GM19468 (cell line): ENCODE data around the gene EDN1.

ENCODE experiments used
- ATAC-seq: cut with Tn5 transposase; IDR thresholded peaks from one replicate; pipeline ENCODE4 v1.9.1; 2021; ENCODE audit warnings: mild to moderate bottlenecking, moderate library complexity, moderate number of reproducible peaks; ENCODE audit not compliant: unreplicated experiment; ENCODE audit errors: extremely low read depth

The EDN1 gene

DNA sequence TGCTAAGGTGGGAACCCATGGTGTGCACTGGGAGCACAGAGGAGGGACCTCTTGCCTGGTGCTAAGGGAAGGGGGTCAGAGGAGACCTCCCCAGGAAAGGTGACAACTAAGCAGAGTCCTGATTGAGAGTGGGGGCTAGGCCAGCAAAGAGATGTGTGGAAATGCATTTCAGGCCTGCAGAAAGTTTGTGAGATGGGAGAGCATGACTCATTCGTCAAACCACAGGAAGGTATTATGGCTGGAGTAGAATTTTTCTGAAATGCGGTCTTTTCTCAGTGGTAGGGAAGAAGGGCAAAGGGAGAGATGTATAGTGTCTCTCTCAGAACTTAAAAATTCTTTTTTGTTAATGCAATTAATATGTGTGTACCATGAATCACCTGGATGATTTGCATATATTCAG, 23.6 kb upstream of the EDN1 start:
- no peak for ATAC-seq

- no peak for ATAC-seq
Observed at GRCh38 chr6:12269110-12269509, 21.1 kb upstream of the EDN1 start.

GRCh38 chr6:12270551-12271230, 19.5 kb upstream of the EDN1 start:
- no peak for ATAC-seq

- ATAC-seq = no peak
Observed at GRCh38 chr6:12271594-12271993, 18.6 kb upstream of the EDN1 start.

DNA sequence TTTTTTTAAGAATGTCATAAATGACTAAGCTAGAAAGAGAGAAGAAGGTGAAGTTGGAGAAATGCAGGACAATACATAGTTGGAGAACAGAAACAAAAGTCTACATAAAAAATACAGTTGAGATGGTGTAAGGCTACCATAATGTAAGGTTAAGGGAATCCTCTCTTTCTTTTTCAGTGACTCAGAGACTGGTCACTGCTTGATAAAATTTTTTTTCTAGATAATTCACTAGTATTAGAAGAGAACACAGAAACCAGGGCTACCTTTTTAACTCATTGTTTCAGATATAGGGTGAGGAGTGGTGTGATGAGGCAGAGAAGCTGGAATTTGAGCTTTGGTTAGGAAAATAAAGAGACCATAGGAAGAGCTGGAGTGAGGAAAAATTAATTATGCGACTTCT, 18.2 kb upstream of the EDN1 start:
- ATAC-seq = no peak

DNA sequence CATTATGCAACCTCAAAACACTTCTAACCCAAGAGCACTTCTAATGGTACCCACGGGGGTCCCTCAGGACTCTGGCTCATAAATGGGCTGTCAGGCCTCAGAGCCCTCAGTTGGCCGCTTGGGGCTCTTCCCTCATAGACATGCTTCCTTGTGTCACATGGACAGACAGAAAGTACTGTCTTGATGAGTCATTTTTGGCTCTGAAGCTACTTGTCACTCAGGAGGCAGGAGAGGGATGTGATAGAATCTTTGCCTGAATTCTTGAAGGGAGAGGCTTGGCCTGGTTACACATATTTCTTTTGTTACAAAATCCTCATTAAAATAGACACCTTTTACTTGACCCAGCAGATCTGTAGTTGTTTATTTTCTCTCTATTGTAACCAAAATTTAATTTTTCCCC, 15.1 kb upstream of the EDN1 start:
- ATAC-seq = no peak

DNA sequence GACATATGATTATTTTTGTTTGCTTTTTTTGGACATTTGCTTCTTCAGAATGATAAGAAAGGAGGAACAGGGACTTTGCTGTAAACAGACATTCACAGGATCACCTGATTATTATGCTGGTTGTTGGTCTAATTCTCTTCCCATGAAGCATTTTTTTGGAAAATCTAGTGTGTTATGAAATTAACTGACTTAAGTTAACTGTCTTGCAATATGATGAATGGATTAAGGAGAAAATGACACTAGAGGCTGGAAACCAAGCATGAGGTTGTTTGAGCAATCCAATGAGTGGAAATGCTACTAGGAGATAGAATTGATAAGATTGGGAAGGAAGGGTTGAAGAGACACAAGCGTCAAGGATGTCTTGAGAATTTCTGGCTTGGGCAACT, 13.2 kb upstream of the EDN1 start:
- ATAC-seq = no peak

DNA sequence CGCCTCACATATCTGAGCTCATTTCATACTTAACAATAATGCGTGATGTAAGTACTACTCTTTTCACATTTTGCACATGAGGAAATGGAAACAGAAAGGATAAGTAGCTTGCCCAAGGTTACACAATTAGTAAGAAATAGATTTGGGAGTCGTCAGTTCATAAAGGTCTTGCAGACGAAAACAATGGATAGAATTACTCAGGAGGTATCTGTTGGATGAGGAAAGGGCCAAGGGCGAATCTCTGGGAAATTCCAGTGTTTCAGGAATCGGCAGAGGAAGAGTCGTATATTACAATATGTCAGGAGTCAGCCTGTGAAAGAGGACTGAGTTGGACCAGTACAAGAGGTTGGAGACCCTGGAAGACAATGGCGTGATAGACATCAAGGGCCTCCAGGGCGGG, 12.8 kb upstream of the EDN1 start:
- ATAC-seq = no peak

DNA sequence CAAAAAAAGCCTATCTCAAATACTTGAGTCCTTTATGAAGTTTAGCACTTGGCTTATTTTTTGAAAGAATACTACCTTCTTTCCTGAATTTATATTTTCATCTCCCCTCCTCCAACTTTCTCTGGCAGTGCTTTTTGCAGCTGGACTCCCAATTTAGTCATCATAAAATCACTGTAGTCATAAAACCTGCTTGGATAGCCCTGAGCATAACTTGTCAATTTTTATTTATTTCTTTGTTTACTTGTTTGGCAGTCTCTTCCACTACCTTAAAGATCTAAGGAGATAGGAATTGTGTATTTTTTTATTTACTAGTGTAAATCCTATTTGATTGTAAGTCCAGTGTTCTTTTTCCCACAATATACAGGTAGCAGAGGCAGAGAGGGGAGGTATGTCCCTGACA, 11.2 kb upstream of the EDN1 start:
- no peak for ATAC-seq

- ATAC-seq = no peak
Observed at GRCh38 chr6:12279322-12280091, 10.7 kb upstream of the EDN1 start.

GRCh38 chr6:12280458-12280857, 9.7 kb upstream of the EDN1 start:
- ATAC-seq = no peak

DNA sequence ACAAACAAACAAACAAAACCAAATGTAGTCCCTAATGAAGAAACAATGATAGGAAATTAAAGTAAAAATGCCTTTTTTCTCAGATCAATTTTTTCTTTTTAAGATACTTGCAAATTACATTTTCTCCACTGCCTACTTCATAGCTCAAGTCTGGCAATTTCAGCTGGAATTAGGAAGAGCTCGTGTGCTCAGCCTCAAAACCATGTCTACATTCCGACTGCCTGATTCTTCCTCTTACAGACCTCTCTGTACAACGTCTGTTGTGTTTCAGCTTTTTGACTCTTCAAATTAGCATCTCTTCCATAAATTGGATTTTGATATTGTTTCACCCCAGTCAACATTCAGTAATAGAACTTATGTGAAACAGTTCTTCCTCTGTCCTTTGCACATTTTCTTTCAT, 9.3 kb upstream of the EDN1 start:
- no peak for ATAC-seq

- no peak for ATAC-seq
Observed at GRCh38 chr6:12283904-12284303, 6.3 kb upstream of the EDN1 start.

GRCh38 chr6:12286373-12287110, 3.6 kb upstream of the EDN1 start:
- no peak for ATAC-seq

DNA sequence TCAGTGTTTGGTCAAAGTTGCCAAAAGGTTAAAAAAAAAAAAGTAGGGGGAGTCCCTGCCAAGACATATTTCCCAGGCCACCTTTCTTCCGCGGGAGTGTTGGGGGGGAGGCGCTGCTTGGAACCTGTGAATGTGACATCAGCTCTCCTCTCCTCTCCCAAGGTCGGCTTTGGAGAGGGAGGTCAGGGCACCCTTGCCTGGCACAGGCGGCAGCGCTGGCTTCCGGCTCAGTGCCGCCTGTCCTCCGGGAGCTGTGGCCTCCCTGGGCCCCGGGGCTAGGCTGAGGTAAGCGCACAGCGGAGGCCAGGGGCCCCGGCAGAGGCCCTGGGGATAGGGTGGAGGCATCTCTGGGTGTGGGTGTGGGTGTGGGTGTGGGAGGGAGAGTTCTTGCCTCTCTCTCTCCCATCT, 1.9 kb upstream of the EDN1 start:
- ATAC-seq = no peak

DNA sequence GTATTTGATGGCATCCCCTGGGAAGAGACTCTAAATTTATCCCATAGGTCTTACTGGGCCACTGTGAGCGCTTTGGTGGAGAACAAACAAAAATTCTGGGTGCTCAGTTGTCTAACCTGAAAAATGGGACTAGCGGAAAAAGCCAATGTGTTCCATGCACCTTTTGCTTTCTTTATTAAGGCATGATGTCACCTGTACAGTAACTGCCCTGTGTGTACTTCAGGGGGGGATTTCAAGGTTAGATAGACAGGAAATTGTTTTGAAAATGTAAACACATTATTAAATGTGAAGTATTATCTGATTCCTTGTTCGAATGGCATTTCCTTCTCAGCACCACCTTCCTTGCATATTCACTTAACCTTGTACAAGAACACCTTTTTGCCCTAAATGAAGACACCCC, 1.2 kb upstream of the EDN1 start:
- no peak for ATAC-seq

GRCh38 chr6:12289365-12289919, 719 bp upstream of the EDN1 start:
- no peak for ATAC-seq

DNA sequence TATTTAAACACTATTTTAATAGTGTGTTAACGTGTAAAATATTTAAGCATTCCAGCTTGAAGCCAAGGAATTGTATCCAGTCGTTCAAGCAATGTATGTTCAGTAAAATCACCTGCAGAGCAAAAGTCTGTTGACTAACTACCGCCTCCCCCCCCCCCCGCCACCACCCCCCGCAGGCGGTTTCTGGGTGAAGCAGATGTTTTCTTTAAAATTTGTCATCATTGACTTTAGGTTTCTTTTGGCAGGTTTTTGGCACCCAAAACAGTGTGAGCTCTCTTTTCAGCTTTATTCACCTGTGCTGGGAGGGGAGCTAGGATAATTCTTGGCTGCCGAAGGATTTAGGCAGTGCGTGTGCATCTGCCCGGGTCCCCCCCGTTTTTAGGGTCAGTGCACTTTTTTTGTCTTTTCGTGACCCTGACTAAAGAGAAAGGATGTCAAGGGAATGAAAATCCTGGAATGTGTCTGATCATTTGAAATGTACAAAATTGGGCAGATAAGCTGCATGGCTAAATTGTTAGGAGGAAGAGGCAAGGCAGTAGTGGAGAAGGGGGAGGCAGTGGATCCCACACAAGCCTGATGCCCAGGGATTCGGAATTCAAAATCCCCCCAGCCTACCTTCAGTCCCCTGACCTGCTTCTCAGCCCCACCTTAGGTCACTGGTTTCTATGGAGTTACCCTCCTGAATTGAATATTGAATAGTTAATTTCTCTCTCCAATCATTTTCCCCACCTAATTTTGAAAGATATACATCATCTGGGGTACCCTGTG, 1.1 kb downstream of the EDN1 start:
- no peak for ATAC-seq

DNA sequence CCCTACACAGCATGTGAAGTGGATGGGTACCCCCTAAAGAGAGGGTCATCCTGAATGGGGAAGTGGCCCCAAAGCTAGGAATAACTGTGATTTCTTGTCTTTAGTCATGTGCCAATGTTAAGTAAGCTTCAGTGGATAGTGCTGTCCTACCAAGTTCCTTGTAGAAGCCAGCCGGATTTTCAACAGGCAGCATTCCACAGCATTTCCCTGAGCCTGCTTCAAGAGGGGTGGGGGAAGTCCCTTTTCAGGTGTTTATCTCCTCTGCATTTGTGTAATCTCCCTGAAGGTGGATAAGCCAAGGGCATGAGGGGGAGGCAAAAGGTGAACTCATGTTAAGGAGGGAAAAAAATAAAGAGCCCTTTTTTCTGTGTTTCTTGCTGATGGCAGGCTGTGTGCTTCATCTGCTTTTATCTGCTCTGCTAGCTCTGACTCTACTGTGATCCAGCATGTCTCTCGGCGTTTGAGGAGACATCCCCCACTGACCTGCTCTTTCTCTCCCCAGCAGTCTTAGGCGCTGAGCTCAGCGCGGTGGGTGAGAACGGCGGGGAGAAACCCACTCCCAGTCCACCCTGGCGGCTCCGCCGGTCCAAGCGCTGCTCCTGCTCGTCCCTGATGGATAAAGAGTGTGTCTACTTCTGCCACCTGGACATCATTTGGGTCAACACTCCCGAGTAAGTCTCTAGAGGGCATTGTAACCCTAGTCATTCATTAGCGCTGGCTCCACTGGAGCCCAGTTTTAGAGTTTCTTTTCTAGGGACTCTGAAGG, 1.9 kb downstream of the EDN1 start:
- ATAC-seq = no peak
